T-helper 1 cell treated with Interleukin-12 subunit alpha and Interleukin-12 subunit beta and Interleukin-4 antibody, amounts not matched to agents 30 μg/mL and 1 μg/mL, for 36 hours (primary cell): Measurements from ENCODE around the gene TMEM198.

Source experiments
- H3K27ac Mint-ChIP-seq: one replicate; pipeline ENCODE4 v1.8.0; 2021; ENCODE audit warnings: mild to moderate bottlenecking, mixed read lengths
- H3K27me3 Mint-ChIP-seq: one replicate; pipeline ENCODE4 v1.8.0; 2021; ENCODE audit warnings: low read depth, mixed read lengths
- H3K36me3 Mint-ChIP-seq: one replicate; pipeline ENCODE4 v1.8.0; 2021; ENCODE audit warnings: low read depth, mixed read lengths
- H3K4me1 Mint-ChIP-seq: one replicate; pipeline ENCODE4 v1.8.0; 2021; ENCODE audit warnings: low read depth, mixed read lengths
- H3K4me3 Mint-ChIP-seq: one replicate; pipeline ENCODE4 v1.8.0; 2021; ENCODE audit warnings: mild to moderate bottlenecking, moderate library complexity, mixed read lengths
- H3K9me3 Mint-ChIP-seq: one replicate; pipeline ENCODE4 v1.8.0; 2021; ENCODE audit warnings: mixed read lengths

TMEM198 gene

DNA sequence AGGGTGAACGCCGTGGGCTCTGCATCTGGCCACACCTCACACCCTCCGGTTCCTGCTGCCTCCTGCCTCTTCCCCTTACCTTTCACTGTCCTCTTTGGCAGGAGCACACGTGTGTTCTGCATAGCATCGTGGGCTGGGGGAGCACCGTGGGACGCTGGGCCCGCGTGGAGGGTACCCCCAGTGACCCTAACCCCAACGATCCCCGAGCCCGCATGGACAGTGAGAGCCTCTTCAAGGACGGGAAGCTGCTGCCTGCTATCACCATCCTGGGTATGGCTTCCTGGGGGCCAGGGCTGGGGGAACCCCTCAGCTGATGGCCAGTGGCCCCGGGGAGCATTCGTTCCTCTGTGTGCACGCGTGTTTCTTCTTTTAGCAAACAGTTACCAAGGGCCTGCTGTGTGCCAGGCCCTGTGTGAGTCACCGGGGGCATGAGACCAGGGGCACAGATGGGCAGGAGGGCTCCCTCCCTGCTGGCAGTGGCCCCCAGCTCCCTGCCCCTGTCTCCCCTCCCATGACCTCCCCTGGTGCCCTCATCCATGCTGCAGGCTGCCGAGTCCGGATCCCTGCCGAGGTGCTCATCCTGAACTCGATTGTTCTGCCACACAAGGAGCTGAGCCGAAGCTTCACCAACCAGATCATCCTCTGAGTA, 37.6 kb upstream of the TMEM198 start:
- peaks cover 15% of the 10 kb centered on the region for H3K36me3 Mint-ChIP-seq
- no peak overlapping the region for H3K27ac Mint-ChIP-seq
- H3K4me3 Mint-ChIP-seq: no peak overlapping the region
- H3K27me3 Mint-ChIP-seq: peaks cover 19% of the 10 kb centered on the region
- no peaks in the 10 kb centered on the region for H3K9me3 Mint-ChIP-seq
- H3K4me1 Mint-ChIP-seq: peaks cover 5% of the 10 kb centered on the region

DNA sequence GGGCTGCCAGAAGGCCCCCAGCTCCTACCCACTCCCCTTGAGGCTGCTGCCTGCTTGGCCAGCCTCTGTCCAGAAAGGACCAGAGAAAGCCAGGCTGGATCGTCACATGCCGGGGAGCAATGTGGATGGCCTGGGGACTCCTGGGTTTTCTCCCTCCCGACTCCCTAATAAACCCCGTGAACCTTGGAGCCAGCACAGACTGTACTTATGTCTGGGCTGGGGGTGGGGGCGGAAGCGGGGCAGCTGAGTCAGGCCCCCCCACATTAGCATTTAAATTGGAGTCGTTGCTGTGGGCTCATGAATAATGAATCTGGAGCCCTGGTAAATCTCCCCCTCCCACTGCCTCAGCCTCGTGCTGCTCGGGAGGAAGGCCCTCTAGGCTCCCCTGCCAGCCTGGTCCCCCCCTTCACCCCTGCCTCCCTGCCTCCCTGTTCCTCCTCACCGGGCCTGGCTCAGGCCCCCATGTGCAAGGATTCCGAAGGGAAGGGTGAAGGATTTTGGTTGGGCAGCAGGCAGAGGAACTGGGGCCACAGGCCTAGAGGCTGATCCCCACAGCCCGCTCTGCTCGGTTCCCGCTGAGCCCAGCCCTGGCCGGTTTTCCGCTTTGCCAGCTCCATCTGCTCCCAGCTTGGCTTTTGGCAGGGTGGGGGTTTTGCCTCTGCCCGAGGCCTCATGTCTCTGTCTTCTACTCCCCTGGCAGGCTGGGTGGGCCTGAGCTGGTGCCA, 36.9 kb upstream of the TMEM198 start:
- Mint-ChIP-seq H3K9me3 (no peaks in the 10 kb centered on the region), H3K4me3 (no peak overlapping the region), H3K27me3 (peaks cover 25% of the 10 kb centered on the region), H3K36me3 (peaks cover 15% of the 10 kb centered on the region), H3K27ac (no peak overlapping the region), H3K4me1 (peaks cover 3% of the 10 kb centered on the region)

DNA sequence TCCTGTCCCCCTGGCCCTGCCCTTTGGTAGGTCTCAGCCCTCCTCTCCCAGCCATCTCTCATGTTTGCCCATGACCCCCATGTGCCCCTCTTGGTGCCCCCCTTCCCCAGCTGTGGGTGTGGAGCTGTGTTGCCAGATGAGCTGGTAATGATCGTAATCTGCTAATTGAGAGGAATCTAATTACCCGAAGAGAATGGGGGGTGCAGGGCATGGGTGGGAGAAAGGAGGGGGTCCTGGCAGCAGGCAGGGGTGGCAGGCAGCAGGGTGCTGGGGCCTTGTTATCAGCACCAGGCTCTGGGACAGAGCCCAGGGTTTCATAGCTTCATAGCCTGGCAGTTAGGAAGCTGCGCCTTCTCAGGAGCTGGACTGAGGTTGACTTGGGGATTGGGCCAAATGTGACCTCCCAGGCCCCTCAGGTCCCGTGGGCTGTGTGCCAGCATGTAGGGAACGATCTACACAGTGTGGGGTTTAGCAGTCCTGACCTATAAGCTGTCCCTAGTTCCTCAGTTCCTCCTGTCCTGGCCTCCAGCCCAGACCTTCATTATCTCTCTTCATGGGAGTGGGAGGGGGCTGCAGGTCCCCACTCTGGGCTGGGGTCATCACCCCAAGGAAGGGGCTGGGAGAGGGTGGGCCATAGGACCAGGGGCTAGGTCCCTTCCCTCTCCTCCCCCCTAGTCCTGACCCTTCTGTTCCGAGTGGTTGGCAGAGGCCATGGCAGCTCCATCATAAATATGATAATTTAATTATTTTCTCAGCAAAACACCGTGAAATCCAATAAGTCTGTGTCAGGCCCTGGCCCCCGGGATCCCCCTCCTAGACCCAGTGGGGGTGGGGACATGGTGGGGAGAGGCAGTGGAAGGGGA, 36.0 kb upstream of the TMEM198 start:
- H3K36me3 Mint-ChIP-seq: peaks cover 15% of the 10 kb centered on the region

DNA sequence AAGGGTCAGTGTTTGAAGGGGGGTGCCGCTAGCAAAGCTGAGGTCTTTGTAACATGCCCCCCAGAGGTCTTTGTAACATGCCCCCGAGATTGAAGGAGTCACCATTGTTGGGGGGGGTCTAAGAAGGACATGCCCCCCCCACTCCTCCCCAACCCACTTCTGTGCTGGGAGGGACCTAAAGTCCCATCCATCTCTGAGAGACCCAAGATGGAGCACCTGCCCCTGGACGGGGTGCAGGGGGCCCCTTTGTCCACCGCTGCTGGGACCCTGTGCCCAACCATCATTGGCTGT, 35.4 kb upstream of the TMEM198 start:
- no peaks in the 10 kb centered on the region for H3K9me3 Mint-ChIP-seq
- no peak overlapping the region for H3K4me3 Mint-ChIP-seq

More for the DNA sequence above, 36.0 kb upstream of the TMEM198 start:
- H3K4me3 Mint-ChIP-seq: no peak overlapping the region
- no peaks in the 10 kb centered on the region for H3K9me3 Mint-ChIP-seq
- H3K27ac Mint-ChIP-seq: no peak overlapping the region
- H3K27me3 Mint-ChIP-seq: peaks cover 31% of the 10 kb centered on the region
- H3K4me1 Mint-ChIP-seq: peaks cover 3% of the 10 kb centered on the region

DNA sequence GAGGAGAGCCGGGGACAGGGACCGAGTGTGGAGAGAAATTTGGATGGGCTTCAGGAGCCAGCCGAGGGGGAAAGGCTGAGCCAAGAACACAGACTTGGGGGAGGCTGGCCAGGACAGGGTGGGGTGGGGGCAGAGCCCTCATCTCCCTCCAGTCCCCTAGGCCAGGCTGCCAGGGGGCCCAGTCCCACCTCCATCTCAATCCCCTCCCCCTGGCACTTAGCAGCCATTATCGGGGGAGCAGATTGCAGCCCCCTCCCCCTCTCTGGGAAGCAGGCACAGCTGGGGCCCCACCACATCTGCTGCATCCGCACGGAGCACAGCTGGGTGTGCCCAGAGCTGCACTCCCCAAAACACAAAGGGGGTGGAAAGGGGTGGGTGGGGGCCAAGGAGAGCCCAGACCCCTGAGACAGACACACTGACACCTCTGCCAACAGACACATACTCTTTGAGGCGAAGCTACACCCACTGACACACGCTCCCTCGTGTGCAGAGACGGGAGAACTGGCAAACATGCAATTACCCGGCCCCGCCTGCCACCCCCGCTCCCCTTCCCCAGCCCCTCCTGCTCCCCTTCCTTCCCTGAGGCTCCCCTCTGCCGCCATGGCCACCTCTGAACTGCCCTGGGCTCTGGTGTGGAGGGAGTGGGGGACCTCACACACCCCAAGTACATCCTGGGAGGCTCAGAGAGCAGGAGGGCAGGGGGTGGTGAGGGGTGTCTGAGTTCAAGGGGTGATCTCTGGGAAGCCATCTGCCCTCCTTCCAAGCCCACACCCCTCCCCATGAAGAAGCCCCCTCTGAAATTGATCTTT, 34.7 kb upstream of the TMEM198 start:
- no peaks in the 10 kb centered on the region for H3K9me3 Mint-ChIP-seq
- no peak overlapping the region for H3K27ac Mint-ChIP-seq
- H3K36me3 Mint-ChIP-seq: peaks cover 6% of the 10 kb centered on the region
- no peak overlapping the region for H3K4me3 Mint-ChIP-seq
- H3K4me1 Mint-ChIP-seq: peaks cover 3% of the 10 kb centered on the region
- peaks cover 44% of the 10 kb centered on the region for H3K27me3 Mint-ChIP-seq

More for the DNA sequence above, 35.4 kb upstream of the TMEM198 start:
- H3K36me3 Mint-ChIP-seq: peaks cover 14% of the 10 kb centered on the region
- H3K4me1 Mint-ChIP-seq: peaks cover 3% of the 10 kb centered on the region
- no peak overlapping the region for H3K27ac Mint-ChIP-seq
- H3K27me3 Mint-ChIP-seq: peaks cover 36% of the 10 kb centered on the region

DNA sequence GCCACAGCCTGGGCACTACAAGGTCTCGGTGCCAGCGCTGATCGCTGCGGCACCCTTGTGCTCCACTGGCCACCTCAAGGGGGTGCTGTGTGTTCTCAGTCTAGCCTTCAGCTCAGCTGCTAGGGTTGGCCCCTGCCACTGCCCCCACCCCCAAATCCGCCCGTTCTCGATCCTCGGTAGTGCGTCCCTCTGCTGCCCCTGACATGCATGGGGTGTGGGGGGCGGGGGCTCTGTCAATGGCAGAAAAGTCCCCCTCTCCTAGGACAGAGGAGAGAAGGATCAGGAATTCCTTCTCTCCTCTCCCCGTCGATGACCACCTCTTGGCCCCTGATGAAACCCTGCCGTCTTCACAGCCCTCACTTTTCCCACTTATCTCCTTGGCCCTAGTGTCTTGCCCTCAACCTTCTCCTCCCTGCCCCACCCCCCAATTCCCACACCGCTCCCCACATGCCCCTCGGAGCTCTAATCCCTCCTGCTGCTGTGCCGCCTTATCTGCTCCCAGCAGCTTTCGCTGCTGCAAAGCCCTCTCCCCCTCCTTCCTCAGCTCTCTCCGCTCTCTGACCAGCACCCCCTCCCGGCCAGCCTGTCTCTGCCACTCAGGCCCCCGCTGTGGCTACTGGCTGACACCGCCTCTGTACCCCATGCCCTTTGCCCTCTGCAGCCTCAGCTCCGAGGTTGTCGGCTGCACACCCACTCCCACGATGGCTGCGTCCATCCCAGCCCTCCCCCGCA, 33.9 kb upstream of the TMEM198 start:
- no peaks in the 10 kb centered on the region for H3K9me3 Mint-ChIP-seq
- H3K4me3 Mint-ChIP-seq: no peak overlapping the region

DNA sequence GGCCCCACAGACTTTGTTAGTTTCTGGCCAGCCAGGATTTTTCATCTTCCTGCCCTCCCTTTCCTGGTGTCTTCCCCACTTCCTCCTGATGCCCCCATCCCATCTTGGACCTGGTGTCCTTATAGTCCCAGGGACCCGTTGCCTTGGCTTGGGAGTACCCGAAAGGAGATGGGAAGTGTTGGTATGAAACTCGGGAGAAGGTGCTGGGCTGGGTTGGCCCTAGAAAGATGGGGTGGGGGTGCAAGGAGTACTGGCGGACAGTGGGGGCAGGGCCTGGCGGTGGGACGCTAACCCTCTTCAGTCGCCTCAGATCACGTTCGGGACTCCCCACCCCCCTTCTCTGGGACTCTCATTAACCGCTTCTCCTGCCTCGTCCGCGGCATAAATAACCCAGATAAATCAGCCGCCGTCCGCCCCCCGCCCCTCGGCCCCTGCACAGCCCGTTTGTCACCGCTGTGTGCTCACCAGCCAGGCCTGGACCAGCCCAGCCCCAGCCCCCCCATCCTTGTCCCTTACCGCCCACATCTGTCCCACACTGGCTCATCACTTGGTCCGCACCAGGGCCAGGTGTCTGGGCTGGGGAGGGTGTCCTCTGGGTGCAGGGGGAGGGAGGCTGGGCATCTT, 33.2 kb upstream of the TMEM198 start:
- H3K36me3 Mint-ChIP-seq: peaks cover 3% of the 10 kb centered on the region
- no peak overlapping the region for H3K27ac Mint-ChIP-seq
- H3K4me3 Mint-ChIP-seq: no peak overlapping the region
- H3K4me1 Mint-ChIP-seq: peaks cover 4% of the 10 kb centered on the region
- H3K9me3 Mint-ChIP-seq: no peaks in the 10 kb centered on the region
- H3K27me3 Mint-ChIP-seq: peaks cover 56% of the 10 kb centered on the region

More for the DNA sequence above, 33.9 kb upstream of the TMEM198 start:
- H3K27ac Mint-ChIP-seq: no peak overlapping the region
- H3K27me3 Mint-ChIP-seq: peaks cover 49% of the 10 kb centered on the region
- peaks cover 3% of the 10 kb centered on the region for H3K36me3 Mint-ChIP-seq
- H3K4me1 Mint-ChIP-seq: peaks cover 4% of the 10 kb centered on the region

DNA sequence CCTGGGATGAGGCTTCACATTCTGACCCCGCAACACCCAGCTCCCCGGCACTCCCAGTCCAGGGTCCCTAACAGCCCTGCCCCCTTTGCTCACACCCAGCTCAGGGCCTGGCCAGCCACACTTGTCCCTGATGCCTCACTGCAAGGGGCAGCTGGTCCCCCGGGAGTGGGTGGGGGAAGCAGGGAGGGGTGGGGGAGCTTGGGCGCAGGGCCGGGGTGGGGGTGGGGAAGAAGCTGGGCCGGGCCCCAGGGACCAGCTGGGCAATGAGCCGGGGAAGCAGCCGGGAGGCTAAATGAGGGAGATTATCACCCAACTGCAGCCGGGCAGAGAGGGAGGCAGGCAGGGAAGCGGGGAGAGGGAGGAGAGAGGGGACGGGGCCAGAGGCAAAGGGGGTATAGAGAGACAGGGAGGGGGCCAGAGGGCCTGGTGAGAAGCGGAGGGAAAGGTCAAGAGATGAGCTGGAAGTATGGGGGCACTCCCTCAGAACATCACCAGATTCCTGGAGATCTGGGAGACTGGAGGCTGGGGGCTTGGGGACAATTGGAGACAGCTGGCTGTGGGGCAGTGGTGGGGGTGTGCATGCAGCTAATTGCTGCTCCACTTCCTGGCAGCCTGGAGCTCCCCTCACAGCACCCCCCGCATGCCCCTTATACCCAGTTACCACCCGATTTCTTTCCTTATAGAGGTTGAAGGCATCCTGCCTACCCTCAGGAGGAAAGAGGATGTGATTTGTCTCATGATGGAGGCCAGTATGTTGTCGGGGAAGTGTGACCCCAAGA, 32.1 kb upstream of the TMEM198 start:
- H3K4me1 Mint-ChIP-seq: peaks cover 4% of the 10 kb centered on the region
- H3K36me3 Mint-ChIP-seq: peaks cover 1% of the 10 kb centered on the region
- H3K27me3 Mint-ChIP-seq: peaks cover 62% of the 10 kb centered on the region
- no peak overlapping the region for H3K27ac Mint-ChIP-seq
- no peak overlapping the region for H3K4me3 Mint-ChIP-seq
- H3K9me3 Mint-ChIP-seq: no peaks in the 10 kb centered on the region

DNA sequence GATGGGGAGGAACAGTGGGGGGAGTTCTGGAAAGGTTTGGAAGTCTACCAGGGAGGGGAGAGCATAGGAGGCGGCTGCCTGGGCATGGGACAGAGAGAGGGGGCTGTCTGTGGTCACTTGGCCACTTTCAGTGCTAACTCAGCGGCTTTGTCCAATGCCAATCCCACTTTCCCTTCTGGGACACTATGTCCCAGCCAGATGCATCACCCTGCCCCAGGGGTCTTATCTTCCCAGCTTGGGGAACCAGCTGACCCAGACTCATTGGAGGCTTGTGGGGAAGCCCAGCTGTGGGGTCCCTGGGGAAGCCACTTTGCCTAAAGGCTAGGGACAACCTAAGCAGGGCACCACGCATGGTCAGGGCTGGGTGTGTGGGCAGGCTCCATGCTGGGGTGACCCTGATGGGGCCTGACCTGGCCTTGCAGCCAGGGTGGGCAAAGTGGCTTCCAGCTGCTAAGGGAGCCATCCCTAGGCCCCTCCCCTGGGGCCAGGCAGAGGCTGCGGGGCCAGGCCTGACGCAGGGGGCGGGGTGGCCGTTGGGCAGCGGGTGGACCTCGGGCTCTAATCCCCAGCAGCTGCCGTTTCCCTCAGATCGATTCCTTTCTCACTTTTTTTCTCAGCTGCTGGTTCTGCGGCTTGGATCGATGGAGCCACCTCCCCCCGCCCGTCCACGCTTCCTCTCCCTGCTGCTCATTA, 31.2 kb upstream of the TMEM198 start:
- H3K4me1 Mint-ChIP-seq: peaks cover 4% of the 10 kb centered on the region
- no peak overlapping the region for H3K4me3 Mint-ChIP-seq
- peaks cover 71% of the 10 kb centered on the region for H3K27me3 Mint-ChIP-seq
- no peaks in the 10 kb centered on the region for H3K9me3 Mint-ChIP-seq
- peaks cover 1% of the 10 kb centered on the region for H3K36me3 Mint-ChIP-seq
- no peak overlapping the region for H3K27ac Mint-ChIP-seq

DNA sequence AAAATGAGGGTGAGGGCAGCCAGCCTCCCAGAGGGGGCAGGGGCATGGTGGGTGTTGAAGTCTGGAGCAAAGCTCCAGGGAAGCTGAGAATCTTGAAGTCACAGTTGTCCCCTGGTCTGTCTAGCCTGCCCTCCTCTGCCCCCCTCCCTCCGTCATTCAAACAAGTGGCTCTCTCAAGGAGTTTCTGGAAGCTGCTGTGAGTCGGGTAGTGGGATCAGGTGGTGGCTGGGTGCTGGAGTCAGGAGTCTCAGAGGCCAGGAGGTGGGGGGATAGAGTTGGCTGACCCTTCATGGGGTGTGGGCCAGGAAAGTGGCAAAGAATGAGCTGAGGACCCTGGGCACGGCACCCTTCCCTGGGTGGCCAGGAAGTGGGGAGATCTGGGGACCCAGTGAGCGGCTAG, 30.0 kb upstream of the TMEM198 start:
- H3K4me1 Mint-ChIP-seq: peaks cover 4% of the 10 kb centered on the region
- no peaks in the 10 kb centered on the region for H3K9me3 Mint-ChIP-seq
- peaks cover 77% of the 10 kb centered on the region for H3K27me3 Mint-ChIP-seq
- no peak overlapping the region for H3K27ac Mint-ChIP-seq
- peaks cover 1% of the 10 kb centered on the region for H3K36me3 Mint-ChIP-seq
- H3K4me3 Mint-ChIP-seq: no peak overlapping the region

DNA sequence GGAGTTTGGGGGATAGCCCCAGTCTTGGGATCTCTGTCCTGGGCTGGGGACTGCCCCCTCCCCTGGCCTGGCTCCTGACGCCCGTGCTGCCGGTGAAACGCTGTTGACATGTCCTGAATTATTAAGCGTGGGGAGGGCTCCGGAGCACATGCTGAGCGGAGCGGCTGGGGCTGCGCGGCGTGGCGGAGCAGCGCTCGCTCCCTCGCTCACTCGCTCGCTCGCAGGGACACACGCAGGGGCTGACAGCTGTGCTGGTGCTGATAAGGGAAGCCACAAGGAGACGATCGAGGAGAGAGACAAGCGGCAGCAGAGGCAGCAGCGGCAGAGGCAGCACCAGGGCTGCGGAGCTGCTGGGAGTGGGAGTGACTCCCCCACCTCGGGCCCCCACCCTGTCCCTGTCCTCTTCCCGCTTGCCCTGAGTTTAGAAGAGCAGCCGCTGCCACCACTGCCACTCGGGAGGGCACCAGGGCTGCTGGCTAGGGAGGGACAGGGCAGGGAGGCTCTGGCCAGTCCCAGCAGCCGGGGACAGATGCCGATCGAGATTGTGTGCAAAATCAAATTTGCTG, 29.5 kb upstream of the TMEM198 start, which contains the start of gene ASIC4:
ASIC4 (plus strand) TSS at position 287 of the 566 bp plus-strand sequence; CDS start at position 530, 243 bp downstream.
- Mint-ChIP-seq H3K27ac (no peak within 1 kb of the TSS), H3K9me3 (no peaks in the 10 kb centered on the region), H3K27me3 (peaks cover 79% of the 10 kb centered on the region), H3K4me1 (peaks cover 4% of the 10 kb centered on the region), H3K36me3 (peaks cover 1% of the 10 kb centered on the region), H3K4me3 (no peak within 1 kb of the TSS)

DNA sequence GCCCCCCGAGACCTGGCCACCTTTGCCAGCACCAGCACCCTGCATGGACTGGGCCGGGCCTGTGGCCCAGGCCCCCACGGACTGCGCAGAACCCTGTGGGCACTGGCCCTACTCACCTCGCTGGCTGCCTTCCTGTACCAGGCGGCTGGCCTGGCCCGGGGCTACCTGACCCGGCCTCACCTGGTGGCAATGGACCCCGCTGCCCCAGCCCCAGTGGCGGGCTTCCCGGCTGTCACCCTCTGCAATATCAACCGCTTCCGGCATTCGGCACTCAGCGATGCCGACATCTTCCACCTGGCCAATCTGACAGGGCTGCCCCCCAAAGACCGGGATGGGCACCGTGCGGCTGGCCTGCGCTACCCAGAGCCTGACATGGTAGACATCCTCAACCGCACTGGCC, 29.0 kb upstream of the TMEM198 start:
- H3K4me1 Mint-ChIP-seq: peaks cover 1% of the 10 kb centered on the region
- H3K27me3 Mint-ChIP-seq: peaks cover 80% of the 10 kb centered on the region
- no peak overlapping the region for H3K27ac Mint-ChIP-seq
- no peaks in the 10 kb centered on the region for H3K9me3 Mint-ChIP-seq
- no peaks in the 10 kb centered on the region for H3K36me3 Mint-ChIP-seq
- H3K4me3 Mint-ChIP-seq: no peak overlapping the region
